SK-N-SH treated with all-trans-retinoic acid at 6 μM for 48 hours (cell line): Measurements from ENCODE around the gene ULK4.
"Not testable (repeated sequence)": the region's sequence is repeated elsewhere in the genome, so short reads cannot be mapped to it uniquely, and the experiment has no call there.

Experiments used
- ATAC-seq: fragments of 200-7000 bp; cut with Tn5 transposase; 3 replicates; pipeline ENCODE4 v1.9.1; 2020; ENCODE audit warnings: mild to moderate bottlenecking, moderate library complexity
- BACH2 ChIP-seq: fragments of 250-450 bp; sonication (Bioruptor Pico); IDR thresholded peaks from 2 replicates; pipeline ENCODE4 v1.9.0; 2021; ENCODE audit warnings: mild to moderate bottlenecking, borderline replicate concordance
- CREB5 ChIP-seq: fragments of 250-450 bp; sonication (Bioruptor Pico); IDR thresholded peaks from 2 replicates; pipeline ENCODE4 v1.5.1; 2020; ENCODE audit warnings: low read depth, mild to moderate bottlenecking, moderate library complexity
- CSDC2 ChIP-seq: fragments of 250-450 bp; sonication (Bioruptor Pico); IDR thresholded peaks from 2 replicates; pipeline ENCODE4 v1.5.0; 2020; ENCODE audit warnings: mild to moderate bottlenecking, moderate library complexity
- CSRNP3 ChIP-seq: fragments of 250-450 bp; sonication (Bioruptor Pico); IDR thresholded peaks from 2 replicates; pipeline ENCODE4 v1.5.1; 2021; ENCODE audit warnings: mild to moderate bottlenecking, moderate library complexity
- GLIS3 ChIP-seq: fragments of 250-450 bp; sonication (Bioruptor Pico); IDR thresholded peaks from 2 replicates; pipeline ENCODE4 v1.5.0; 2020; ENCODE audit warnings: mild to moderate bottlenecking, moderate library complexity
- OSR1 ChIP-seq: fragments of 250-450 bp; sonication (Bioruptor Pico); IDR thresholded peaks from 2 replicates; pipeline ENCODE4 v1.8.0; 2022; ENCODE audit warnings: moderate library complexity, mild to moderate bottlenecking, inconsistent platforms
- PATZ1 ChIP-seq: fragments of 250-450 bp; sonication (Bioruptor Pico); IDR thresholded peaks from 2 replicates; pipeline ENCODE4 v1.8.0; 2020; ENCODE audit warnings: mild to moderate bottlenecking, moderate library complexity, borderline replicate concordance
- POU6F1 ChIP-seq: fragments of 250-450 bp; sonication (Bioruptor Pico); IDR thresholded peaks from 2 replicates; pipeline ENCODE4 v1.8.0; 2021; ENCODE audit warnings: low read depth, mild to moderate bottlenecking, moderate library complexity, borderline replicate concordance
- PPARA ChIP-seq: fragments of 250-450 bp; sonication (Bioruptor Pico); IDR thresholded peaks from 2 replicates; pipeline ENCODE4 v1.5.0; 2020; ENCODE audit warnings: mild to moderate bottlenecking, borderline replicate concordance
- RARB ChIP-seq: fragments of 250-450 bp; sonication (Bioruptor Pico); IDR thresholded peaks from 2 replicates; pipeline ENCODE4 v1.8.0; 2021; ENCODE audit warnings: mild to moderate bottlenecking, moderate library complexity
- TCF4 ChIP-seq: fragments of 250-450 bp; sonication (Bioruptor Pico); IDR thresholded peaks from 2 replicates; pipeline ENCODE4 v1.8.0; 2021; ENCODE audit warnings: mild to moderate bottlenecking, moderate library complexity, borderline replicate concordance
- TOX ChIP-seq: fragments of 250-450 bp; sonication (Bioruptor Pico); IDR thresholded peaks from 2 replicates; pipeline ENCODE4 v1.8.0; 2021; ENCODE audit warnings: mild to moderate bottlenecking, moderate library complexity, borderline replicate concordance
- TSHZ2 ChIP-seq: fragments of 250-450 bp; sonication (Bioruptor Pico); IDR thresholded peaks from 2 replicates; pipeline ENCODE4 v1.5.0; 2020; ENCODE audit warnings: mild to moderate bottlenecking, moderate library complexity
- ZFP3 ChIP-seq: fragments of 250-450 bp; sonication (Bioruptor Pico); IDR thresholded peaks from 2 replicates; pipeline ENCODE4 v1.5.0; 2020; ENCODE audit warnings: mild to moderate bottlenecking, moderate library complexity
- ZNF565 ChIP-seq: fragments of 450-650 bp; formaldehyde crosslinking; conservative IDR thresholded peaks from 2 replicates; pipeline ENCODE4 v1.5.0; 2020; ENCODE audit warnings: low read depth, mild to moderate bottlenecking, moderate library complexity
- ZNF70 ChIP-seq: fragments of 450-650 bp; formaldehyde crosslinking; IDR thresholded peaks from 2 replicates; pipeline ENCODE4 v1.5.0; 2020; ENCODE audit warnings: mild to moderate bottlenecking, moderate library complexity
- ZNF8 ChIP-seq: fragments of 450-650 bp; formaldehyde crosslinking; IDR thresholded peaks from 2 replicates; pipeline ENCODE4 v1.5.0; 2020; ENCODE audit warnings: mild to moderate bottlenecking, moderate library complexity

Gene ULK4

GRCh38 chr3:41565003-41565402, 396.9 kb downstream of the ULK4 start (continued):
- TF ChIP-seq TSHZ2, result no peak

- ATAC-seq, result not testable (repeated sequence)
Measured at GRCh38 chr3:41556245-41556644, 405.7 kb downstream of the ULK4 start.

- TF ChIP-seq ZNF565 (no peak), GLIS3 (CRISPR knock-in tag) (no peak), TCF4 (no peak), CSRNP3 (CRISPR knock-in tag) (no peak), RARB (no peak), ZNF70 (CRISPR knock-in tag) (no peak), OSR1 (no peak), PATZ1 (CRISPR knock-in tag) (no peak), ZNF8 (no peak), CSDC2 (CRISPR knock-in tag) (no peak), ZFP3 (CRISPR knock-in tag) (no peak), TSHZ2 (no peak), TOX (no peak), POU6F1 (CRISPR knock-in tag) (no peak), PPARA (CRISPR knock-in tag) (no peak), CREB5 (CRISPR knock-in tag) (no peak)
- ATAC-seq, result no peak
Measured at GRCh38 chr3:41532976-41533375, 428.9 kb downstream of the ULK4 start.

- no peak for TF ChIP-seq POU6F1 (CRISPR knock-in tag)
- TF ChIP-seq RARB, result no peak
- no peak for TF ChIP-seq ZFP3 (CRISPR knock-in tag)
- TF ChIP-seq BACH2 (CRISPR knock-in tag), result no peak
- no peak for TF ChIP-seq GLIS3 (CRISPR knock-in tag)
- ATAC-seq, result no peak
Measured at GRCh38 chr3:41526995-41527573, 434.8 kb downstream of the ULK4 start.
